GM10266 (cell line): ENCODE data around the gene SWT1.

ENCODE experiments used
- DNase-seq: peaks from one replicate; pipeline ENCODE4 v3.0.0; 2012; ENCODE audit errors: extremely low spot score
- CTCF ChIP-seq: IDR thresholded peaks from 2 replicates; pipeline ENCODE4 v1.5.1; 2012; ENCODE audit warnings: mild to moderate bottlenecking, low read depth; ENCODE audit not compliant: control insufficient read depth, insufficient read depth; ENCODE audit errors: missing control alignments

The SWT1 gene

GRCh38 chr1:185137896-185138545, 18.9 kb upstream of the SWT1 start:
- DNase-seq, result no peak
- no peak for TF ChIP-seq CTCF

- DNase-seq, result no peak
- no peak for TF ChIP-seq CTCF
Observed at GRCh38 chr1:185139246-185139645, 17.7 kb upstream of the SWT1 start.

- DNase-seq, result no peak
- TF ChIP-seq CTCF, result no peak
Observed at GRCh38 chr1:185144233-185144632, 12.7 kb upstream of the SWT1 start.

GRCh38 chr1:185151215-185151614, 5.8 kb upstream of the SWT1 start:
- TF ChIP-seq CTCF, result no peak
- no peak for DNase-seq

GRCh38 chr1:185152187-185152767, 4.7 kb upstream of the SWT1 start:
- no peak for DNase-seq
- no peak for TF ChIP-seq CTCF

- TF ChIP-seq CTCF, result no peak
- no peak for DNase-seq
Observed at GRCh38 chr1:185154912-185155513, 2.0 kb upstream of the SWT1 start.
